ENCODE measurements around the gene NR5A1.

- TF ChIP-seq CTCF (IDR thresholded peaks at IDR 0.05) (no peak), POLR2A (IDR thresholded peaks at IDR 0.05) (no peak)
Observed at GRCh38 chr9:124455820-124456219, 51.4 kb downstream of the NR5A1 start.
